Ascending aorta (tissue), 2 donors: ENCODE data around the gene CRY1. TPM values are rescaled to one million over a fixed set of nuclear protein-coding genes. Genes with fewer than 3 reads are reported as not detected.

Experiments used
- DNase-seq, 2 donors: peaks; one replicate each; pipeline ENCODE4 v3.0.0-alpha.2; 2019; ENCODE audit warnings: low spot score in 2 of 2
- H3K27ac ChIP-seq, 2 donors: fragments of 200-600 bp; sonication (generic); one replicate each; pipeline ENCODE4 v1.5.1; 2016 to 2017; ENCODE audit warnings: mild to moderate bottlenecking in 1 of 2
- H3K27me3 ChIP-seq: fragments of 200-600 bp; sonication (generic); one replicate; pipeline ENCODE4 v1.5.1; 2017
- H3K36me3 ChIP-seq, 2 donors: fragments of 200-600 bp; sonication (generic); one replicate each; pipeline ENCODE4 v1.5.1; 2016
- H3K4me1 ChIP-seq, 2 donors: fragments of 200-600 bp; sonication (generic); one replicate each; pipeline ENCODE4 v1.5.1; 2016 to 2017; ENCODE audit warnings: mild to moderate bottlenecking in 1 of 2
- H3K4me3 ChIP-seq, 2 donors: fragments of 200-600 bp; sonication (generic); one replicate each; pipeline ENCODE4 v1.5.1; 2016 to 2017; ENCODE audit warnings: mild to moderate bottlenecking in 1 of 2
- H3K9me3 ChIP-seq, 2 donors: fragments of 200-600 bp; sonication (generic); one replicate each; pipeline ENCODE4 v1.5.1; 2016
- CTCF ChIP-seq, 3 experiments: fragments of 200-600 bp in 2 of 3; fragments of 450-650 bp in 1 of 3; sonication (generic) in 2 of 3; IDR thresholded peaks; one replicate each; pipeline ENCODE4 v1.5.1; 2016 to 2019; ENCODE audit warnings: antibody characterized with exemption in 3 of 3, mild to moderate bottlenecking in 1 of 3, moderate library complexity in 1 of 3
- intact Hi-C: fragments of 100-400 bp; cut with DNase I; formaldehyde crosslinking; loops from one replicate; pipeline ENCODE4 v1.15.1; 2023
- total RNA-seq: library from RNA; depleted of rRNA; stranded (reverse); fragments of >200 nt; gene quantifications from one replicate; pipeline ENCODE4 v1.1.0, GENCODE V29; 2016

The CRY1 gene
- total RNA-seq, 1 donor from 2014 or later = 23.0 TPM

GRCh38 chr12:106986135-106986534, 107.2 kb downstream of the CRY1 start:
- H3K36me3 ChIP-seq = no peaks in the 10 kb centered on the region
- DNase-seq = no peak
- intact Hi-C loops = loop anchor here (2.0 kb wide), 1 partner anchor 107 kb away; the partner anchor contains the start of gene CRY1
- H3K27ac ChIP-seq = peak overlapping the region; percentile 91 to 93
- peaks cover 12 to 20% of the 10 kb centered on the region in 2 donors for H3K4me1 ChIP-seq
- TF ChIP-seq CTCF (IDR thresholded peaks at IDR 0.05) = no peak
- H3K9me3 ChIP-seq = no peaks in the 10 kb centered on the region
- no peaks in the 10 kb centered on the region for H3K27me3 ChIP-seq
- peak overlapping the region; percentile 69 to 77 for H3K4me3 ChIP-seq

GRCh38 chr12:106985479-106985878, 107.9 kb downstream of the CRY1 start:
- Histone ChIP-seq H3K27ac (no peak overlapping the region), H3K36me3 (no peaks in the 10 kb centered on the region), H3K27me3 (no peaks in the 10 kb centered on the region), H3K4me3 (peak overlapping the region in 1 of 2 donors; percentile 69), H3K4me1 (peaks cover 12 to 22% of the 10 kb centered on the region in 2 donors), H3K9me3 (no peaks in the 10 kb centered on the region)
- TF ChIP-seq CTCF (IDR thresholded peaks at IDR 0.05) = no peak
- intact Hi-C loops = no loop called here
- DNase-seq = no peak

- no peak for DNase-seq
- Histone ChIP-seq H3K4me3 (no peak overlapping the region), H3K27ac (no peak overlapping the region), H3K27me3 (no peaks in the 10 kb centered on the region), H3K9me3 (no peaks in the 10 kb centered on the region), H3K36me3 (no peaks in the 10 kb centered on the region), H3K4me1 (peaks cover 12 to 22% of the 10 kb centered on the region in 2 donors)
- intact Hi-C loops = no loop called here
- TF ChIP-seq CTCF (IDR thresholded peaks at IDR 0.05) = no peak
These were observed 108.7 kb downstream of the CRY1 start for GRCh38 chr12:106984588-106985137.

GRCh38 chr12:106982229-106982628, 111.1 kb downstream of the CRY1 start:
- H3K27me3 ChIP-seq = no peaks in the 10 kb centered on the region
- H3K27ac ChIP-seq = no peak overlapping the region
- no peaks in the 10 kb centered on the region for H3K36me3 ChIP-seq
- no peak for TF ChIP-seq CTCF (IDR thresholded peaks at IDR 0.05)
- H3K4me3 ChIP-seq = no peak overlapping the region
- intact Hi-C loops = no loop called here
- no peaks in the 10 kb centered on the region for H3K9me3 ChIP-seq
- no peak for DNase-seq
- H3K4me1 ChIP-seq = peaks cover 8 to 21% of the 10 kb centered on the region in 2 donors

- TF ChIP-seq CTCF (IDR thresholded peaks at IDR 0.05) = no peak
- no peaks in the 10 kb centered on the region for H3K36me3 ChIP-seq
- H3K27ac ChIP-seq = no peak overlapping the region
- DNase-seq = no peak
- peaks cover 8 to 24% of the 10 kb centered on the region in 2 donors for H3K4me1 ChIP-seq
- no peaks in the 10 kb centered on the region for H3K9me3 ChIP-seq
- no peaks in the 10 kb centered on the region for H3K27me3 ChIP-seq
- intact Hi-C loops = no loop called here
- no peak overlapping the region for H3K4me3 ChIP-seq
These were observed 111.6 kb downstream of the CRY1 start for GRCh38 chr12:106981788-106982187.

- Histone ChIP-seq H3K4me3 (no peak overlapping the region), H3K27ac (peak overlapping the region; percentile 48 to 60), H3K27me3 (no peaks in the 10 kb centered on the region), H3K36me3 (no peaks in the 10 kb centered on the region), H3K4me1 (peaks cover 10 to 31% of the 10 kb centered on the region in 2 donors), H3K9me3 (no peaks in the 10 kb centered on the region)
- TF ChIP-seq CTCF (IDR thresholded peaks at IDR 0.05) = no peak
- intact Hi-C loops = no loop called here
- no peak for DNase-seq
These were observed 112.4 kb downstream of the CRY1 start for GRCh38 chr12:106980944-106981343.
